GM12878 (cell line): Measurements from ENCODE around the gene RAB22A. TPM values are rescaled to one million over a fixed set of nuclear protein-coding genes. Genes with fewer than 3 reads are reported as not detected.

Experiments used
- ATF7 ChIP-seq: fragments of 450-650 bp; IDR thresholded peaks from 2 replicates; pipeline ENCODE4 v1.6.1; 2016; ENCODE audit warnings: low read depth, mild to moderate bottlenecking
- BRCA1 ChIP-seq: IDR thresholded peaks from 2 replicates; pipeline ENCODE4 v1.6.1; 2011; ENCODE audit warnings: low read depth, low read length, improper control_type of control experiment
- CREM ChIP-seq: IDR thresholded peaks from 2 replicates; pipeline ENCODE4 v1.6.1; 2014; ENCODE audit warnings: antibody characterized with exemption, low read depth
- E4F1 ChIP-seq: fragments of 450-650 bp; IDR thresholded peaks from 2 replicates; pipeline ENCODE4 v1.6.1; 2018; ENCODE audit warnings: borderline replicate concordance, mild to moderate bottlenecking; ENCODE audit not compliant: partially characterized antibody
- FOS ChIP-seq: IDR thresholded peaks from 3 replicates; pipeline ENCODE4 v1.6.1; 2011; ENCODE audit warnings: borderline replicate concordance; ENCODE audit not compliant: insufficient read length; ENCODE audit errors: extremely low read depth
- HSF1 ChIP-seq: fragments of 150-350 bp; IDR thresholded peaks from 2 replicates; pipeline ENCODE4 v1.6.1; 2014; ENCODE audit warnings: mild to moderate bottlenecking, low read depth, low read length
- IKZF1 ChIP-seq: fragments of 450-650 bp; conservative IDR thresholded peaks from 2 replicates; pipeline ENCODE4 v1.6.1; 2017; ENCODE audit warnings: antibody characterized with exemption, mild to moderate bottlenecking
- JUNB ChIP-seq: IDR thresholded peaks from 2 replicates; pipeline ENCODE4 v1.6.1; 2016; ENCODE audit warnings: antibody characterized with exemption, mild to moderate bottlenecking
- LARP7 ChIP-seq: fragments of 450-650 bp; IDR thresholded peaks from 2 replicates; pipeline ENCODE4 v1.6.1; 2017; ENCODE audit warnings: mild to moderate bottlenecking
- MLLT1 ChIP-seq: fragments of 450-650 bp; IDR thresholded peaks from 2 replicates; pipeline ENCODE4 v1.6.1; 2016; ENCODE audit warnings: mild to moderate bottlenecking
- RAD51 ChIP-seq: fragments of 450-650 bp; IDR thresholded peaks from 2 replicates; pipeline ENCODE4 v1.6.1; 2016; ENCODE audit warnings: moderate library complexity, mild to moderate bottlenecking, inconsistent platforms
- SIN3A ChIP-seq: IDR thresholded peaks from 2 replicates; pipeline ENCODE4 v1.6.1; 2012; ENCODE audit warnings: low read depth, low read length, improper control_type of control experiment
- SKIL ChIP-seq: fragments of 450-650 bp; IDR thresholded peaks from 2 replicates; pipeline ENCODE4 v1.6.1; 2017; ENCODE audit warnings: mild to moderate bottlenecking, low read depth, inconsistent platforms; ENCODE audit not compliant: poor library complexity, severe bottlenecking
- SUZ12 ChIP-seq: fragments of 200-600 bp; sonication (generic); IDR thresholded peaks from one replicate; pipeline ENCODE4 v1.6.1; 2018; ENCODE audit warnings: antibody characterized with exemption, mild to moderate bottlenecking; ENCODE audit not compliant: unreplicated experiment
- TAF1 ChIP-seq: IDR thresholded peaks from 2 replicates; pipeline ENCODE4 v1.6.1; 2011; ENCODE audit warnings: mild to moderate bottlenecking, low read depth, low read length, borderline replicate concordance
- USF2 ChIP-seq: IDR thresholded peaks from 2 replicates; pipeline ENCODE4 v1.6.1; 2011; ENCODE audit warnings: low read depth, low read length, improper control_type of control experiment, borderline replicate concordance
- ZBED1 ChIP-seq: IDR thresholded peaks from 2 replicates; pipeline ENCODE4 v1.6.1; 2016; ENCODE audit warnings: borderline replicate concordance
- ZNF687 ChIP-seq: fragments of 450-650 bp; IDR thresholded peaks from 2 replicates; pipeline ENCODE4 v1.6.1; 2017; ENCODE audit warnings: mild to moderate bottlenecking, moderate library complexity
- polyA plus RNA-seq, 11 experiments: library from polyadenylated mRNA; depleted of rRNA in 4 of 11; unstranded in 6 of 11; stranded (reverse) in 5 of 11; fragments of >200 nt; fragmentation: Nextera tagmentation in 4 of 11; fragmentation: Illumina TruSeq in 1 of 11; extraction: Ambion mirVana in 4 of 11; extraction: Trizol in 1 of 11; gene quantifications; 1 replicate in 1 of 11; 2 replicates in 10 of 11; pipeline versions ENCODE4 v1.2.1 to v1.2.3, GENCODE V29; 2011 to 2016; ENCODE audit warnings: inconsistent platforms in 2 of 11, missing spikeins in 2 of 11, low read depth in 1 of 11
- total RNA-seq, 4 experiments: library from RNA; depleted of rRNA in 3 of 4; stranded (reverse); fragments of >200 nt in 3 of 4; fragmentation: Illumina TruSeq in 1 of 4; extraction: Trizol in 1 of 4; gene quantifications; 2 replicates each; pipeline versions ENCODE4 v1.2.1 to v1.2.3, GENCODE V29; 2013 to 2021

Gene RAB22A
- total and polyA plus RNA-seq, 10 of the 15 experiments (the other 5 are each of a cell fraction or from before 2014, with no cell fraction given) = 2.7 to 12.0 (median 10.0) TPM

GRCh38 chr20:58407966-58408557 lies 98.5 kb downstream of the RAB22A start (continued):
- TF ChIP-seq ZNF687 = no peak
- TF ChIP-seq LARP7 = no peak
- peak; percentile 84 for TF ChIP-seq JUNB
- no peak for TF ChIP-seq SUZ12
- TF ChIP-seq SKIL = no peak
- TF ChIP-seq IKZF1 = no peak
- TF ChIP-seq SIN3A = no peak
- TF ChIP-seq USF2 = no peak
- no peak for TF ChIP-seq BRCA1
- no peak for TF ChIP-seq RAD51
- no peak for TF ChIP-seq TAF1
- 0 out of 2 replicates have a peak, but pooled peaks have one; percentile 32 for TF ChIP-seq CREM
- TF ChIP-seq FOS = no peak
- no peak for TF ChIP-seq ZBED1
- TF ChIP-seq E4F1 = no peak
- no peak for TF ChIP-seq ATF7
- TF ChIP-seq MLLT1 = no peak
- no peak for TF ChIP-seq HSF1
